Hematopoietic multipotent progenitor cell treated with erythropoietin and hydrocortisone succinate and interleukin-3 and kit ligand, for 17 days (in vitro differentiated cells): ENCODE results near the gene TEAD1.

Source experiments
- DNase-seq: peaks from one replicate; pipeline ENCODE4 v3.0.0-alpha.2; 2015; ENCODE audit warnings: low spot score

The TEAD1 gene

DNA sequence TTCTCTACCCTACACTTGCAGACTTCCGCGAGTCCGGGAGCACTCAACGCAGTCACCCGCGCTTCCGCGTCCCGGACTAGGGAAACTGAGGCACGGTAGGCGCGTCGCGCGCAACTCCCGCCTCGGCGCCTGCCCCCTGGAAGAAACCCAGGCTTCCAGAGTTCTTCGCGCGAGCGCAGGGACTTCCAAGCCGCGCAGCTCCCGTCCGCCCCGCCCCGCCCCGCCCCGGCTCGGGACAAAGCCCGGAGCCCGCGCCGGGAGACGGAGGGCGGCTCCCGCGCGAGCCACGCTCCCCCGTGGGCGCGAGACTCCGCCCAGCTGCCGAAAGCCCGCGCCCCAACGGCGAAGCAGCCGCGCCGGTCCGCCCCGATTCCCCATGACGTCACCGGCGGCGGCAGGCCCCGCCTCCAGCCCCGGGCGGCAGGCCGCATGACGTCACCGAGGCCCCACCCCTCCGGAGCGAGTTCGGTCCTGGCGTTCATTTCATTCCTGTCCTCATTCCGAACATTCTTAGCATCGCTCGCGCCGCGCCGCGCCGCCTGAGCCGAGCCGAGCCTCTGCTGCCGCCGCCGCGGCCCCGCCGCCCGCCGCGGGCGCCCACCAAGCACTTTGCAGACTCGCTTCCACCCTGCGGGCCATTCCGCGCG is at the start of gene TEAD1:
Gene TEAD1, plus strand, starts transcription at position 498 of the 647 bp plus-strand sequence.
- DNase-seq = peak; percentile 85

DNA sequence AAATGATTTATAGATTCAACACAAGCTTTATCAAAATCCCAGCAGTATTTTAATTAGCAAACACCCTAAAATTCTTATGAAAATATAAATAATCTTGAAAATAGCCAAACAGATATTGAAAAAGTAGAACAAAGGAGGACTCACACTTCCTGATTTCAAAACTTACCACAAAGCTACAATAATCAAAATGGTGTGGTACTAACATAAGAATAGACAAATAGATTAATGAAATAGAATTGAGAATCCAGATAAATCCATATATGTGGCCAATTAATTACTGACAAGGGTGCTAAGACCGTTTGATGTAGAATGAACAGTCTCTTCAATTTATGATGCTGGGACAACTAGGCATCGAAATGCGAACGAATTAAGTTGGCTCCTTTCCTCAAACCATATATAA is 49.6 kb upstream of the TEAD1 start:
- no peak for DNase-seq

DNA sequence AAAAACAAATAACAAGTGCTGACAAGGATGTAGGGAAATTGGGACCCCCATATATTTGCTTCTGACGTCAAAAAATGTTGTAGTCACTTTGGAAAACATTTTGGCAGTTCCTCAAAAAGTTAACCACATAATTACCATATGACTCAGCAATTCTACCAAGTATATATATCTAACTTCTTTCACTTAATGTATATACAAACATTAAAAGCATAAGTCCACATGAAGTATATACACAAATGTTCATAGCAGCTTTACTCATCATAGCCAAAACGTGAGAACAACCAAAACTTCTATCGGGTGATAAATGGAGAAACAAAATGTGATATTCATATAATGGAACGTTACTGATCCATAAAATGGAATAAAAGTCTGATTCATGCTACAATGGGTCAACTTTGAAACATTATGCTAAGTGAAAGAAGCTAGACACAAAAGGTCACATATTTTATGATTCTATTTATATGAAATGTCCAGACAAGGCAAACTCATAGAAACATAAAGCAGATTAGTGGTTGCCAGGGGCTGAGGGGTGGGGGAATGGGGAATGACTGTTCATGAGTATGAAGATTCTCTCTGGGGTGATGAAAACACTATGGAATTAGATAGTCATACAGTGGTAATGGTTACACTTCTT is 48.7 kb upstream of the TEAD1 start:
- DNase-seq = no peak

DNA sequence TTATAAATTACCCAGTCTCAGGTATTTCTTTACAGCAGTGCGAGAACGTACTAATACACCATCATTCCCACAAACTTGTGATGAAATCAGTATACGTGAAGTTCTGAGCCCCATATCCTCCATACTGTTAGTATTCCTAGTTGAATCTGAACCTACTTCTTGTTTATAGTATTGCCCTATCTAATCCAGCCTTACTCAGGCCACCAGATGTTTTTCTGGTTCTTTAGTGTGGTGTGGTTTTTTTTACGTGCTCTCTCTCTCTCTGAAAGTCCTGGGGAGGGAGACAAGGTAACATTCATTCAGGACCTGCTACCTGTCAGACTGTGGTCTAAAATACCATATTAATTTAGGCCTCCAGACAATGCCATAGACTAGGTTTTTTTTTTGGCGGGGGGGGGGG is 47.6 kb upstream of the TEAD1 start:
- no peak for DNase-seq

DNA sequence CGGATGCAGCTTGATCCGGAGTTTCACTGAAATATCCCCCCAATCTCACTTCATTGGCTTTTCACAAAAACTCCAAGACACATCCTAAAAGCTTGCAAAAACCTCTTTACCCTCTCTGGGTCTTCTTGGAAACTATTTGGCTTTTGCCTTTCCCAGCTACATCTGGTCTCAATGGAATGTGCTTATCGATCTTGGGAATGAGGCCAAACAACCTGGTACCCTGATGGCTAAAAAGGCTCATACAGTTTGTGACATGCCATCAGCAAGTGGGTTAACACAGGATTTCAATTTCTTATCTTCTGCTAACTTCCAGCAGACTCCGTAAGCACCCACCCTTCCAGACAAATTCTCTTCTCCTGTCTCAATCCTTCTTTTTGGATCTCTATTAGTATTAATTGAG is 45.9 kb upstream of the TEAD1 start:
- DNase-seq = no peak

DNA sequence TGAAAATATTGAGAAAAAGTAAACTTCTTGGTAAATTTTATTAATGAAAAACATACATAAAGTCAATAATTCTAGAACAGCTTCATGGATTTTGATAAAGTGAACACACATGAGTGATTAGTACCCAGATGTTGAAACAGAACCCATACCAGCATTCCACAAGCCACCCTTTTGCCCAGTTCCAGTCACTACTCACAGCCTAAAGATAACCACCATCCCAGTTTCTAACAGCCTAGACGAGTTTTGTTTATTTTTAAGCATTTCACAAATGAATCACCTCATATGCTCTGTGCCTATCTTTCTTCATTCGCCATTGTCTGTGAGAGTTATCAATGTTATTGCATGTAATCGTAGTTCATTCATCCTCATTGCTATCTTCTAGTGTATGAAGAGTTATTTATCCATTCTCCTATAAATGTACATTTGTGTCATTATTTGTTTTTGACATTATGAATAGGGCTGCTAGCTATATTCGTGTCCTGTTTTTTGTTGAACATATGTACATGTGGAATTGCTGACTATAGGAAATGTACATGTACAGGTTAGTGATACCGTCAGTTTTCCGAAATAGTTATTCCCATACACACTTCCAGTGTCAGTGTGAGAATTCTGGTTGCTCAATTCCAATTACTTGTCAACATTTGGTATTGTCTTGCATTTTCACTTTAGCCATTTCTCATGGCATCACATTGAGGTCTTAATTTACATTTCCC is 44.5 kb upstream of the TEAD1 start:
- no peak for DNase-seq

DNA sequence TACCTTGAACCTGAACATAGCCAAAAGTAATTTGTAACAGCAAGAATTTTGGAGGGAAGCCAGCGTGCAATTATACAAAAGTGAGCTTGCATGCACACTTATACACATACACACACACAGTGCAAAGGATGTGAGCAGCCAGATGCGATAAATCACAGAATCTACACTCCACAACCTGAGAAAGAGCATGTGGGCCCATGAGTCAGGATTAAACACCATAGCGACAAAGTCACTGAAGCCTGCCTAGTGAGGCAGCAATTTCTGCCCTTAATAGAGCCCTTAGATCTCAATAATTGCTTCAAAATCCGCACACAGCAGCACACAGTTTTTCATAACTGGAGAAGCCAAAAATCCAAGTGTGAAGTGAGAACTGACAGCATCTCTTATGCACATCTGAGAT is 42.6 kb upstream of the TEAD1 start:
- DNase-seq = no peak

DNA sequence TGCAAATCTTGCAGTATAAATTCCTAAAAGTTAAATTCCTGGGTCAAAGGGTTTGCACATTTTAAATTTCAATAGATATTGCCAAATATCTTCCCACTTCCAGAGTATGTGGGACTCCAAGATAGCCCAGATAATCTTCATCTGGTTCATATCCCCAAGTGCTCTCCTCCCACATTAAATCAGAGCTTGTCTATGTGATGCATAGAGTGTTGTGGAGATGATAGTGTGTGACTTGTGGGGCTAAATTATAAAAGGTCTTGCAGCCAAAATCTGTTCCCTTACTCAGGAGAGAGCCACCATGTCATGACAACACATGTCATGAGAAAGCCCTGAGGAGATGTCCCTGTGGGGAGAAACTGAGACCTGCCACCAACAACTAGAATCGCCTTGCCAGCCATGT is 39.9 kb upstream of the TEAD1 start:
- no peak for DNase-seq

DNA sequence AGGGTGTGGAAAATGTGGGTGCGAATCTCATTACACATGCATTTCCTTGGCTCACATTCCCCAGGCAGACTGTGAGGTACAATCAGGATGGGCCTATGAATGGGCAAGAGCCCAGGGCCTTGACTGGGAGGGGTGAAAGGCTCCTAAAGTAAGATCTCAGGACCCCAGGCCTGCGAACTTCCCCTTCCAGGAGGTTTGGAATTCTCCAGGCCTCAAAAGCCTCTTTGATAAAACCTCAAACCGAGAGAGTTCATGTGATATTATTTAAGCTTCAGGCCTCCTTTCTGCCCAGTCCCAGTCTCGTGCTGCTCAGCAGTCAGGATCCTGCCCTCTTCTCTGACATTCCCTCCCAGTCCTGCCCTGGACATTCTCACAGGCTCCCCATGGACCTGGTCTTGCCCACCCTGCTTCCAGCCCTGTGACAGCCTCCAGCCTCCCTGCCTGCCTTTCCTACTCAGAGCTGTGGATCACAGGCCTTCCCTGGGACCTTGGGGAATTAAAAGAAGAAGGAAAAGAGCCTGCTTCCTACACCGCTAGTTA is 37.3 kb upstream of the TEAD1 start:
- DNase-seq = no peak

DNA sequence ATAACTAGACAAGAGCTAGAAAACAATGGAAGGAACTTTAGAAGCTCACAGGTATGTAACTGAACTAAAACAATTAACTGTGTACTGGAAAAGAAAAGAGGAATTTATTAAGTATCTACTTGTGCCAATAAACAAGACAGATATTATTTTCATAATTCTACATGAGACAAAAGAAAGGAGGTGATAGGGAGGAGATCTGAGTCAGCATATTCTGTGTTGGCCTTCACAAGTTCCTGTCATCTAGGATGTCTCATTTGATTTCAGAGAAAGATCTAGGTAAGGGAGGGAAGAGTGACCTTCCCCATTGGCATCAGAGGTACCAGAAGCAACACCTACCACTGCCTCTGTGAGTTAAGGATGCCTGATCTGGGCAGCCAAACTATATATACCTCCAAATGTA is 34.8 kb upstream of the TEAD1 start:
- DNase-seq = no peak

DNA sequence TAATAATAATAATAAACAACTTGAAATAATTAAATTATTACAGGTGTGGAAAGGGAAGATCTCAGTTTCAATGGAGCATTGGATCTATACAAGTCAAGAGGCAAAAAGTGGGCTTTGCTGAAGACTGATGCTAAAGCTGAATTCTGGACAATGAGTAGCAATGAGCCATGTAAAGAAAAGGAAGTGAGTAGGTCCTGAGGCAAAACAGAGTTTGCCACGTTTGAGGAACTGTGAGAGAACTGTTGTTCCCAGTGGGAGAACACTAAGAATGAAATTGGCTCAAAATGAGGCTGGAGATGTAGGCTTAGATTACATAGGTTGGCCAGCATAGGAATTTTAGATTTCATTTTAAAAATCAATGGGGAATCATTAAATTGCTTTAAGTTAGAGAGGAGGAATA is 33.9 kb upstream of the TEAD1 start:
- no peak for DNase-seq

DNA sequence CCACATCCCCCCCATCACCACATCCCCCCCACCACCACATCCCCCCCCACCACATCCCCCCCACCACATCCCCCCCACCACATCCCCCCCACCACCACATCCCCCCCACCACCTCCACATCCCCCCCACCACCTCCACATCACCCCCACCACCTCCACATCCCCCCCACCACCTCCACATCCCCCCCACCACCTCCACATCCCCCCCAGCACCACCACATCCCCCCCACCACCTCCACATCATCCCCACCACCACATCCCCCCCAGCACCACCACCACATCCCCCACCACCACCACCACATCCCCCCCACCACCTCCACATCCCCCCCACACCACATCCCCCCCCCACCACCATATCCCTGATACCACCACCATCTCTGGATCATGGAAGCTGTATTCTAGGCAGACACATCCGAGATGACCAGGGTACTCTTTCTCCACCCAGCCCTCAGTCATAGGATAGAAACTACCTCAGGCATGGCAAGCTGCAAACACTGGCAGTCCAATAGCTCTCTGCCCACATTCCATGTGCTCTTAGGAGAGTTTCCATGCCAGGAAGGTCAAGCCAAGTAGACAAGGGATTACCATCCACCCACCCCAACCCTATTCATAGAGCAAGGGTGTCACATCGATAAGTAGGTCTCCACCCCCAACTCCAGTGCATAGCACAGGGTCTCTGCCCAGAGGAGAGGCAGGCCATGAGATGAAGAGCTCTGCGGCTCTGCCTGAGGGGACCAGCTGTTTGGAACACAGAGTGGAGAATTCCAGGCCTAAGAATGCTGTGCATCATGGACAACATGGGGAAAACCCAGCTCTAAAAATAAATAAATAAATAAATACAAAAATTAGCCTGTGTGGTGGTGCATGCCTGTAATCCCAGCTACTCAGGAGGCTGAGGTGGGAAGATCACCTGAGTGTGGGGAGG is 33.0 kb upstream of the TEAD1 start:
- no peak for DNase-seq

DNA sequence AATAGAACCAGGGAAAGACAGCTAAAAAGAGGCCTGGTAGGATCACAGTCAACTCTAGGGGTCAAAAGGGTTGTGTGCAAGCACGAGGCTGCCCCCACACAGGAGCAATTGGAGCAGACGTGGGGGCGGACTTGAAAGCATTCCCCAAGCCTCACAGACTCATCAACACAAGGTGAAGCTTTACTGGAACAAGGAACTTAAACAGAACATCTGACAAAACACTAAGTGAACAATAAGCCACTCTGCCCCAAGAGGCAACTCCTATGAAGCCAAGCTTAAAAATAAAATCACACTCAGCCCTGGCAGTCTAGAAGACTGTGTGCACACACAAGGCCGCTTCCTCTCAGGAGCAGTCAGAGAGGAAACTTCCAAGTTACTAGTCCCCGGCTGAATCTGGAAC is 32.2 kb upstream of the TEAD1 start:
- DNase-seq = no peak

DNA sequence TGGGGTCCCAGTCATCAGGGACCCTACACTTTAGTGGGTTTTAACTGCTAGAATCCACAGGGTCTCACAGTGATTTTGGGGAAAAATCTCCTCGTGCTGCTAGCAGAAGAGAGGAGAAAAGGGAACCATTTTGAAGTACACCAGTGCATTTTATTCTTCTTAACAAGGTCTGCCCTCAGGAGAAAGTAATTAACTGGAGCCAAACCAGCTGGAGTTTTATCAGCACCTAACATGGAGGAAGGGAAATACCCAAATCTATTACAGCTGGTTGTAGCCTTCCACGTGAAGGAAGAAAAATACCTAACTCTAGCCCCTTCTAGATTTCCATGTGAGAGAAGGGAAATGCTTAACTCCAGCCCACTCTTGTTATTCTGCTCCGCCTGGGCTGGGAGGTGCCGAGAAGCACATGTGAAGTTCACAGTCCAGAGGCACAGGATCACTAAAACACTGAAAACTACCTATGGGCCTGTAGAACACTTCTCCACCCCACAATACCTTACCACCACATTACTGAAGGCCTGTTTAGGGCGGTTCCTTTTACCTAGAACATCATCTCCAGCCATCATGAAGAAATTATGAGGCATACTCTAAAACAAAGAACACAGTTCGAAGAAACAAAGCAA is 31.3 kb upstream of the TEAD1 start:
- no peak for DNase-seq

DNA sequence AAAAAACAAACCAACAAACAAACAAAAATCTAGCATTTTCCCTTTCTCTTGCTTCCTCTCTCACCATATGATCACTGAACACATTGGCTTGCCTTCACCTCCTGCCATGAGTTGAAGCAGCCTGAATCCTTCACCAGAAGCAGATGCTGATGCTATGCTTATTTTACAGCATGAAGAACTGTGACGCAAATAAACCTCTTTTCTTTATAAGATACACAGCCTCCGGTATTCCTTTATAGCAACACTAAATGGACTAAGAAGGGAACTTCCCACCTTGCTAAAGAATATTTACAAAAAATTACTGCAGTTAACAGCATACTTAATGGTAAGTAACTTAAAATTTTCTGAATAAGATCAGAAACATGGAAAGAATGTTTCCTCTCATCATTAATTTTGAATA is 27.7 kb upstream of the TEAD1 start:
- DNase-seq = no peak

DNA sequence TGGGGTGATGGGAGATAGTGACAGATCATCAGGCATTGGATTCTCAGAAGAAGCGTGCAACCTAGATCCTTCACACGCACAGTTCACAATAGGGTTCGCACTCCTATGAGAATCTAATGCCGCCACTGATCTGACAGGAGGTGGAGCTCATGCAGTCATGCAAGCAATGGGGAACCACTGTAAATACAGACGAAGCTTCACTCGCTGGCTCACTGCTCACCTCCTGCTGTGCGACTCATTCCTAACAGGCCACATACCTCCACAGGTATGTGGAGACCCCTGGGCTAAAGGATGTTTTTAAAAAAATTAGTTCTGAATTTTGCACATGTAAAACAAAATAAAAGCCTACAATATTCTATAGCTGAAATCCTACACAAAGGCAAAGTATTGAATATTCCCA is 20.5 kb upstream of the TEAD1 start:
- no peak for DNase-seq

DNA sequence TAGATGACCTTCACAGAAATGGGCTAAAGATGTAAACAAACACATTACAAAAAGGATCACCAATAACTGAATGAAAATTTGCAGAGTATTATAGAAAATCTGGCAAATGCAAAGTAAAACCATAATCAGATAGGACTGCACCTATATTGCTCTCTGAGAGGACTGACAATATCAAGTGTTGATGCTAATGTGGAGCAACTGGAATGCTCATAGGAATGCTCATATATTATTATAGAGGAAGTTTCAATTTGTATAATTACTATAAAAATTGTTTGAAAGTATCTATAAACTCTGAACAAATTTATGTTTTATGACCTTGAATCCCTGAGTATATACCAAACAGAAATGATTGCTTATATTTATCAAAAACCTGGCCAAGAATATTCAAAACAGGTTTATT is 18.4 kb upstream of the TEAD1 start:
- no peak for DNase-seq

DNA sequence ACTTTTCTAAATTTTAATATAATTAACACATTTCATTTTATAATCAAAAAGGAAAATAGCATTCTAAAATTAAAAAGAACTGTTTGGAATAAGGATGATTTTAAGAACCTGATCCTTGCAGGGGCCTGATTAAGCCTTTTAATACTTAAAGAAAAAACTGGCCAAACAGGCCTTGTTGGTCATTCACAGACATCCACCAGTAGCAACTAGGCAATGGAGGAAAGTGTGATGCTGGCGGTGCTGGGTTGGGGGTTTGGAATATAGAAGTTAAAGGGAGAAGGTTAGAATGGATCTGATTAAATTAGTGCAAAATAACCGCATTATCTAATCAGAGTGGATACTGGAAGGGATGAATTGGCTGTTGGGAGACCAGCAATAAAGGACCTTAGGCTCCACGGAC is 16.9 kb upstream of the TEAD1 start:
- no peak for DNase-seq

DNA sequence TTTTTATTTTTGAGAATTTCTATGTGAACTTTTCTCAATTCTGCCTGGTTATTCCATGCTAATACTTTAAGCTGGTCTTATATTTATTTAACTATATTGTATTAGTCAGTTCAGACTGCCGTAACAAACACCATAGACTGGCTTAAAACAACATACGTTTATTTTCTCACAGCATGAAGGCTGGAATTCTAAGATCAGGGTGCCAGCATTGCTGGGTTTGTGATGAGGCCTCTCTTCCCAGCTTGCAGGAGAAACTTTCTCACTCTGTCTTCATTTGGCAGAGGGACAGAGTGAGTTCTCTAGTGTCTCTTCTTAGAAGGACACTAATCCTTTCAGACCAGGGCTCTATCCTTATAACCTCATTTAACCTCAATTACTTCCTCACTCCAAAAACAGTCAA is 16.2 kb upstream of the TEAD1 start:
- DNase-seq = no peak

DNA sequence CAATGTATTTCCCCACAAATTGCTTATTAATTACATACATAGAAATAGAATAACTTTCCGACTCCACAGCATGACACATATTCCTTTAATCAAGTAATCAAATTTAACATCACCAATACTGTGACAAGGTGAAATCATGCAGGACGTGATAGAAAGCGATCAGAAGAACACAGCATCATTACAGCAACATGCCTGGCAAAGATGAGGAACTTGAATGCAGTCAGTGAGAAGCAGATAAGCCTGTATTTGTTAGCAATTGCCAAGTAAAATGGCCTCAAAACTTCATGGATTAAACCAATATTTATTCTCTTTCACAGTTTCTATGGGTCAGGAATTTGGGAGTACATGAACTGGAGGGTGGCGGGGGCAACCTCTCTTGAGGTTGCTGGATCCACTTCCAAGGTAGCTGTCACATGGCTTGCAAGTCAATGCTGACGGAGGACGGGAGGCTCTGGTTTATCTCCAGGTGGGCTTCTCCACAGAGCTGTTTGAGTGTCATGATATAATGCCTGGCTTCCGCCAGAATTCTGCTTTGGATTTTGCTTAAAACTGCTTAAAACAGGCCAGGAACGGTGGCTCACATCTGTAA is 12.0 kb upstream of the TEAD1 start:
- DNase-seq = no peak

DNA sequence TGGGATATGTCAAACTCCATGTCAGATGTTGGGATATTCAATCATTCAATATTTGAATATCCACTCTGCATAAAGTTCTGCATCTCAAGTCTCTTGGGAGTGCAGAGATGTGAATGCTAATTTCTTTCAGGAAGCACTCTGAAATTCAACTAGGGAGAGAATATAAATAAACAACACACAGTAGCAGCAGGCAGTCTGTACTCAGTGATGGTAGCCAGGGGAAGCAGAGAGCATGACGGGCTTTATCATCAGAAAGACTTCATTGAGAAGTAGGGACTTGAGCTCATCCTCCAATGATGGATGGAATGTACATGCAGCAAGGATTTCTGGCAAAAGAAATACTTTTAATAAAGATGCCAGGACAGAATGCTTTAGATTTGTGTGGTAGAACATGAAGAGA is 9.8 kb upstream of the TEAD1 start:
- DNase-seq = no peak
